ENCODE results near the gene ABCA6. TPM values are rescaled to one million over a fixed set of nuclear protein-coding genes. Genes with fewer than 3 reads are reported as not detected.

ABCA6 gene
- polyA plus RNA-seq, 1 donor (not counting 4 experiments of a cell fraction or from before 2014, with no cell fraction given), result 0.14 TPM

- no peaks in the 10 kb centered on the region for H3K79me2 ChIP-seq (ENCODE audit: control insufficient read depth, insufficient read depth, low read length)
- no peaks in the 10 kb centered on the region for H3K36me3 ChIP-seq (ENCODE audit: control insufficient read depth in 2 of 2, extremely low read depth in 1 of 2, insufficient read depth in 2 of 2, low read length in 2 of 2)
- dilution Hi-C loops (cut with MboI; ENCODE audit: extremely low pct_ligation_motif_present, low sequenced_read_pairs), result no loop called here
- H3K4me2 ChIP-seq (ENCODE audit: control insufficient read depth, extremely low read depth, insufficient read depth, low read depth, low read length), result no peak overlapping the region
- H4K20me1 ChIP-seq (ENCODE audit: control insufficient read depth, extremely low read depth, insufficient read depth, low read length), result no peaks in the 10 kb centered on the region
- no peak overlapping the region for H3K27ac ChIP-seq (ENCODE audit: control insufficient read depth, insufficient read depth, low read length)
- no peaks in the 10 kb centered on the region for H3K4me1 ChIP-seq (ENCODE audit: control insufficient read depth, extremely low read depth, insufficient read depth, low read length)
- FAIRE-seq (no peak), DNase-seq (ENCODE audit: low read depth, low spot score) (no peak)
- no peak overlapping the region for H3K9ac ChIP-seq (ENCODE audit: control insufficient read depth, extremely low read depth, insufficient read depth, low read length)
- no peak overlapping the region for H3K4me3 ChIP-seq (ENCODE audit: control insufficient read depth in 2 of 3, extremely low read depth in 1 of 3, insufficient read depth in 2 of 3, low read depth in 1 of 3, low read length in 3 of 3)
- no peak for TF ChIP-seq EZH2 (IDR thresholded peaks at IDR 0.05; ENCODE audit: low read length)
- no peak for TF ChIP-seq CTCF (optimal IDR thresholded peaks at IDR 0.05 in 1 of 3, IDR thresholded peaks at IDR 0.05 in 1 of 3, conservative IDR thresholded peaks at IDR 0.05 in 1 of 3; ENCODE audit: extremely low read depth in 1 of 3, insufficient read depth in 2 of 3, low read length in 3 of 3)
- no peaks in the 10 kb centered on the region for H3K9me1 ChIP-seq (ENCODE audit: control insufficient read depth, extremely low read depth, insufficient read depth, low read length)
- no peak overlapping the region for H2AFZ ChIP-seq (ENCODE audit: control insufficient read depth, low read length)
- H3K27me3 ChIP-seq (ENCODE audit: control insufficient read depth, extremely low read depth, insufficient read depth, low read length), result no peaks in the 10 kb centered on the region
- H3K9me3 ChIP-seq (ENCODE audit: control insufficient read depth, low read depth, low read length), result no peaks in the 10 kb centered on the region
These were observed 35.6 kb downstream of the ABCA6 start for GRCh38 chr17:69105907-69106730.

GRCh38 chr17:69103557-69104233 is 38.0 kb downstream of the ABCA6 start:
- TF ChIP-seq EZH2 (IDR thresholded peaks at IDR 0.05; ENCODE audit: low read length), result no peak
- no peak for TF ChIP-seq CTCF (optimal IDR thresholded peaks at IDR 0.05 in 1 of 3, IDR thresholded peaks at IDR 0.05 in 1 of 3, conservative IDR thresholded peaks at IDR 0.05 in 1 of 3; ENCODE audit: extremely low read depth in 1 of 3, insufficient read depth in 2 of 3, low read length in 3 of 3)
- Histone ChIP-seq H3K79me2 (ENCODE audit: control insufficient read depth, insufficient read depth, low read length) (no peaks in the 10 kb centered on the region), H3K9me1 (ENCODE audit: control insufficient read depth, extremely low read depth, insufficient read depth, low read length) (no peaks in the 10 kb centered on the region), H4K20me1 (ENCODE audit: control insufficient read depth, extremely low read depth, insufficient read depth, low read length) (no peaks in the 10 kb centered on the region), H3K27me3 (ENCODE audit: control insufficient read depth, extremely low read depth, insufficient read depth, low read length) (no peaks in the 10 kb centered on the region), H3K9me3 (ENCODE audit: control insufficient read depth, low read depth, low read length) (no peaks in the 10 kb centered on the region), H3K9ac (ENCODE audit: control insufficient read depth, extremely low read depth, insufficient read depth, low read length) (no peak overlapping the region), H3K4me2 (ENCODE audit: control insufficient read depth, extremely low read depth, insufficient read depth, low read depth, low read length) (no peak overlapping the region), H3K4me1 (ENCODE audit: control insufficient read depth, extremely low read depth, insufficient read depth, low read length) (no peaks in the 10 kb centered on the region), H3K36me3 (ENCODE audit: control insufficient read depth in 2 of 2, extremely low read depth in 1 of 2, insufficient read depth in 2 of 2, low read length in 2 of 2) (no peaks in the 10 kb centered on the region), H2AFZ (ENCODE audit: control insufficient read depth, low read length) (no peak overlapping the region), H3K4me3 (ENCODE audit: control insufficient read depth in 2 of 3, extremely low read depth in 1 of 3, insufficient read depth in 2 of 3, low read depth in 1 of 3, low read length in 3 of 3) (no peak overlapping the region), H3K27ac (ENCODE audit: control insufficient read depth, insufficient read depth, low read length) (no peak overlapping the region)
- no peak for FAIRE-seq
- DNase-seq (ENCODE audit: low read depth, low spot score), result no peak
- dilution Hi-C loops (cut with MboI; ENCODE audit: extremely low pct_ligation_motif_present, low sequenced_read_pairs), result no loop called here

Measured in keratinocyte (primary cell).